ENCODE results near the gene STXBP3. TPM values are rescaled to one million over a fixed set of nuclear protein-coding genes. Genes with fewer than 3 reads are reported as not detected.

Gene STXBP3
- total and polyA plus RNA-seq, 2 of the 4 experiments (the other 2 are of a cell fraction), result 19.1 to 19.7 TPM

DNA sequence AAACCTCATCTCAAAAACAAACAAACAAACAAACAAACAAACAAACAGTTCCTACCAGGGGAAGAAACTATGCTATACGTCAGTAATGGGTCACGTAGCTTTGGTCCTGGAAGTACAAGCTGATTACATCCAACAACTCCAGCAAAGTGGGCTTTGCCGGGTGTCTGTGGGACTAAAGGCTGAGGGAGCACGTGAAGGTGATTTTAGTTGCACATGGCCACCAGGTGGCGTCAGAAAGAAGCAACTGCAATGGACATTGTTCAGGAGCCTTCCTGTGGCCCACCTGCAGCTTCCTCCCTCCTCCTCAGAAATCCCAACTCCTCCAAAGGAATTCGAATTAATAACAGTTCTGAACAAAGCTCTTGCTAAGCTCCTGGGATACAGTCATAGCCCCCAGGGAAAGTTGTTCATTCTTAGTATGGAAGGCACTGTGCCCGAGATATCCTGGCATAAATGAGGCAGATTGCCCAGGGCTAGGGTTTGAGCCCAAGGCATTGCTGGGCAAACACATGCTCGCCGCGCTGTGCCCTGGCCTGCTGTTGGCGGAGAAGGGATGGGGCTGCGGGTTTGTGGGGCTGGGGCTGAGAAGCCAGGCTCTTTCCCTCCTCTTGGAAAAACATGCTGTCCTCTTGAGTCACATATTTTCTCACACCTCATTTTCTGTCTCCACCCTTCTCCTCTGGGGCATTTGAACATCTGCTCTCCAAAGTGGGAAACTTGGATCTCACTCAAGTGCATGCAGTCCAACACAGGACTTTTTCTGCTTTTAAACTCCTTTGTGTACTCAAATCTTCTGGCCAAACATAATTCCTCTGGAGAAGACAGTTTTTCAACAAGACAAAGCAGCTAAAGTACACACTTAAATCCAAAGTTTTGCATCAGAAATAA is 81.8 kb downstream of the STXBP3 start (continued):
- no peak for TF ChIP-seq MXI1 (IDR thresholded peaks at IDR 0.05; ENCODE audit: borderline replicate concordance, low read depth, low read length)

- H3K79me1 ChIP-seq (ENCODE audit: low read depth in 1 of 2, low read length in 2 of 2), result peaks cover 0 to 4% of the 10 kb centered on the region in 2 experiments; a peak in 1 of 4 replicates
- peak overlapping the region; percentile 4; the same call in 1 of the 2 replicates for H3K4me2 ChIP-seq (ENCODE audit: low read depth, low read length)
- peak; percentile 76 for DNase-seq
- no peaks in the 10 kb centered on the region for H3K36me3 ChIP-seq (ENCODE audit: control insufficient read depth, insufficient read depth, low read length)
- CTCF ChIA-PET, result interaction anchor here (1.5 to 2.8 kb wide), 4 partner anchors 49 to 69 kb away, joined by 3 to 23 read pairs (median 9); no protein-coding TSS in a partner anchor
- peak overlapping the region; percentile 89; the same call in 1 of the 2 replicates for H2AK5ac ChIP-seq (ENCODE audit: low read depth, low read length)
- peak overlapping the region; percentile 83; the same call in 1 of the 2 replicates for H3K14ac ChIP-seq (replicated peaks; ENCODE audit: low read depth, low read length)
- H3K18ac ChIP-seq (ENCODE audit: low read depth, low read length), result 0 out of 2 replicates have a peak overlapping the region, but pooled peaks have one; percentile 14
- intact Hi-C loops (cut with micrococcal nuclease), result no loop called here
- dilution Hi-C loops (cut with HindIII; ENCODE audit: low sequenced_read_pairs, unreplicated experiment), result no loop called here
- peaks cover 12% of the 10 kb centered on the region; the same call in 1 of the 2 replicates for H3K9me1 ChIP-seq (ENCODE audit: insufficient read depth, low read length)
- H3K9ac ChIP-seq (ENCODE audit: low read depth, low read length), result no peak overlapping the region
- no peak overlapping the region for H3K4me3 ChIP-seq (ENCODE audit: insufficient read depth, low read depth, low read length)
- POLR2A ChIA-PET (ENCODE audit: unreplicated experiment), result interaction anchor here (0.5 to 0.9 kb wide), 2 partner anchors 67 to 80 kb away, joined by 3 to 4 read pairs; no protein-coding TSS in a partner anchor
- H4K8ac ChIP-seq (ENCODE audit: low read depth in 2 of 2, low read length in 2 of 2), result peak overlapping the region in 1 of 2 experiments; percentile 63; a peak in 1 of 4 replicates
- TF ChIP-seq RAD21 (IDR thresholded peaks at IDR 0.05; ENCODE audit: low read length) (no peak), RCOR1 (IDR thresholded peaks at IDR 0.05; ENCODE audit: insufficient replicate concordance, low read length) (peak; percentile 39), MAFK (IDR thresholded peaks at IDR 0.05; ENCODE audit: low read depth, low read length) (no peak), FOS (IDR thresholded peaks at IDR 0.05; ENCODE audit: low read depth, low read length) (peak; percentile 61; the same call in 1 of the 2 replicates), MXI1 (IDR thresholded peaks at IDR 0.05; ENCODE audit: borderline replicate concordance, low read depth, low read length) (no peak), NFE2L2 (IDR thresholded peaks at IDR 0.05; ENCODE audit: low read depth, low read length) (no peak), RFX5 (IDR thresholded peaks at IDR 0.05; ENCODE audit: low read depth, low read length) (no peak)
- TF ChIP-seq, protein P1, sequence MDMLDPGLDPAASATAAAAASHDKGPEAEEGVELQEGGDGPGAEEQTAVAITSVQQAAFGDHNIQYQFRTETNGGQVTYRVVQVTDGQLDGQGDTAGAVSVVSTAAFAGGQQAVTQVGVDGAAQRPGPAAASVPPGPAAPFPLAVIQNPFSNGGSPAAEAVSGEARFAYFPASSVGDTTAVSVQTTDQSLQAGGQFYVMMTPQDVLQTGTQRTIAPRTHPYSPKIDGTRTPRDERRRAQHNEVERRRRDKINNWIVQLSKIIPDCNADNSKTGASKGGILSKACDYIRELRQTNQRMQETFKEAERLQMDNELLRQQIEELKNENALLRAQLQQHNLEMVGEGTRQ (IDR thresholded peaks at IDR 0.05; ENCODE audit: low read depth, low read length), result peak; percentile 11; the same call in 1 of the 2 replicates
- TF ChIP-seq, protein P2, sequence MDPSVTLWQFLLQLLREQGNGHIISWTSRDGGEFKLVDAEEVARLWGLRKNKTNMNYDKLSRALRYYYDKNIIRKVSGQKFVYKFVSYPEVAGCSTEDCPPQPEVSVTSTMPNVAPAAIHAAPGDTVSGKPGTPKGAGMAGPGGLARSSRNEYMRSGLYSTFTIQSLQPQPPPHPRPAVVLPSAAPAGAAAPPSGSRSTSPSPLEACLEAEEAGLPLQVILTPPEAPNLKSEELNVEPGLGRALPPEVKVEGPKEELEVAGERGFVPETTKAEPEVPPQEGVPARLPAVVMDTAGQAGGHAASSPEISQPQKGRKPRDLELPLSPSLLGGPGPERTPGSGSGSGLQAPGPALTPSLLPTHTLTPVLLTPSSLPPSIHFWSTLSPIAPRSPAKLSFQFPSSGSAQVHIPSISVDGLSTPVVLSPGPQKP (IDR thresholded peaks at IDR 0.05; ENCODE audit: borderline replicate concordance, low read depth, low read length), result no peak
- no TSS peak for BruUV-seq (replicated peaks)
- H2BK15ac ChIP-seq (ENCODE audit: low read depth, low read length), result peak overlapping the region; percentile 40; the same call in 1 of the 3 replicates
- H3K4me1 ChIP-seq (ENCODE audit: control insufficient read depth, insufficient read depth, low read length), result peaks cover 18% of the 10 kb centered on the region
- peak overlapping the region; percentile 89 for H2BK20ac ChIP-seq (ENCODE audit: low read depth, low read length)
- no peak for ATAC-seq (ENCODE audit: low read depth)
- no peak overlapping the region; the same call in 1 of the 2 replicates for H4K5ac ChIP-seq (ENCODE audit: low read depth, low read length)
- H3K23ac ChIP-seq (ENCODE audit: low read depth, low read length), result peak overlapping the region; percentile 38; the same call in 1 of the 2 replicates
- H2BK5ac ChIP-seq (ENCODE audit: low read depth, low read length, poor library complexity, severe bottlenecking), result no peak overlapping the region
- H3K27ac ChIP-seq (ENCODE audit: insufficient read depth, low read length), result no peak overlapping the region
- peak overlapping the region; percentile 95 for H3K4ac ChIP-seq (ENCODE audit: low read depth, low read length)
- no peak overlapping the region for H3K56ac ChIP-seq (ENCODE audit: extremely low read depth, insufficient read depth, low read length)
- in situ Hi-C loops (cut with MboI; ENCODE audit: low sequenced_read_pairs), result no loop called here
- H2AFZ ChIP-seq (replicated peaks; ENCODE audit: low read length, poor library complexity), result no peak overlapping the region
- 83% methylated on average over 1 of the region's 6 CpGs; no CpG with 5 or more reads in 1 of the 2 experiments for WGBS, 2 experiments (ENCODE audit: extremely low coverage in 2 of 2, insufficient read length in 1 of 2)
- H3K9me3 ChIP-seq (ENCODE audit: control insufficient read depth, insufficient read depth, low read length), result no peaks in the 10 kb centered on the region
- H4K91ac ChIP-seq (ENCODE audit: insufficient read depth, low read depth, low read length), result peak overlapping the region; percentile 56; the same call in 1 of the 2 replicates
- no peak overlapping the region for H2AK9ac ChIP-seq (replicated peaks; ENCODE audit: low read depth, low read length, poor library complexity)
- H4K20me1 ChIP-seq (ENCODE audit: insufficient read depth, low read length), result no peaks in the 10 kb centered on the region
- peak overlapping the region; percentile 94 for H2BK120ac ChIP-seq (ENCODE audit: low read depth, low read length)
- H3K27me3 ChIP-seq (ENCODE audit: control insufficient read depth, insufficient read depth, low read length), result no peaks in the 10 kb centered on the region
Measured at GRCh38 chr1:108829498-108829916, 83.0 kb downstream of the STXBP3 start.

Data from IMR-90 (cell line).